NCI-H2081 (cell line): ENCODE measurements around the gene ZSWIM6.

Experiments
- DNase-seq, 2 experiments: peaks; one replicate each; lab custom pipeline; 2025; lab: John Stamatoyannopoulos, UW

ZSWIM6 gene

GRCh38 chr5:61441742-61442141 lies 109.7 kb downstream of the ZSWIM6 start:
- DNase-seq: no peak

DNA sequence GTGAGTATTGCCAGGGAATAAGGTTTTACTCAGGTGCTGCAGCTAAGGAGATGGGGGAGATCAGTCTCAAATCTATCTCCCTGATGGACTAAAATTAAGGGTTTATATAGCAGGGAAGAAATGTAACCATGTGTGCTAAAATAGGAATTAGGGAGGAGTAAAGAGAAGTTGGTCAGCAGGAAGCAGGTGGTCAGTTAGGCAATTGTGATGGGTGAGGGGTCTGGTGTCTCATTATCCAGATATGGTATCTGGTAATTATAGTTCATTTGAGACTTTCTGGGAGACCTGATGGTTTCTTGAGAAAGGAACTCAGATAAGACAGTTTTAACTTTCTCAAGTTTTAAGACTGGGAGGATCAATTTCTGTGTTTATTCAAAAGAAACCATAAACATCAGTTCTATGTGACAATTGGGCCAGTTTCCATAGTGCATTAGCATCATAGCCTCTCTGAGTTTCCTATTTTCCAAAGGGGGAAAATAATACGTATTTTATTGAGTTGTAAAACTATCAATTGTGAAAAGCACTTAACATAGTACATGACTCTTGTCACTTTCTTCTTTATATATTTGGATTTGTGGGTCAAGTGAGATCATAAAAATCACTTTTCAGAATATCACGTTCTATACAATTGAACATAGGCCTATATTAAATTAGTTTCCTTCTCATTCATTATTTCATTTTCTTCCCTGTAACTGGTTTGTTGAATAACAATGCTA lies 115.9 kb downstream of the ZSWIM6 start:
- no peak for DNase-seq

GRCh38 chr5:61449804-61450492 lies 117.9 kb downstream of the ZSWIM6 start:
- no peak for DNase-seq

- DNase-seq: peak in 1 of 2 experiments; percentile 48
Observed at GRCh38 chr5:61450493-61451279, 118.6 kb downstream of the ZSWIM6 start.

DNA sequence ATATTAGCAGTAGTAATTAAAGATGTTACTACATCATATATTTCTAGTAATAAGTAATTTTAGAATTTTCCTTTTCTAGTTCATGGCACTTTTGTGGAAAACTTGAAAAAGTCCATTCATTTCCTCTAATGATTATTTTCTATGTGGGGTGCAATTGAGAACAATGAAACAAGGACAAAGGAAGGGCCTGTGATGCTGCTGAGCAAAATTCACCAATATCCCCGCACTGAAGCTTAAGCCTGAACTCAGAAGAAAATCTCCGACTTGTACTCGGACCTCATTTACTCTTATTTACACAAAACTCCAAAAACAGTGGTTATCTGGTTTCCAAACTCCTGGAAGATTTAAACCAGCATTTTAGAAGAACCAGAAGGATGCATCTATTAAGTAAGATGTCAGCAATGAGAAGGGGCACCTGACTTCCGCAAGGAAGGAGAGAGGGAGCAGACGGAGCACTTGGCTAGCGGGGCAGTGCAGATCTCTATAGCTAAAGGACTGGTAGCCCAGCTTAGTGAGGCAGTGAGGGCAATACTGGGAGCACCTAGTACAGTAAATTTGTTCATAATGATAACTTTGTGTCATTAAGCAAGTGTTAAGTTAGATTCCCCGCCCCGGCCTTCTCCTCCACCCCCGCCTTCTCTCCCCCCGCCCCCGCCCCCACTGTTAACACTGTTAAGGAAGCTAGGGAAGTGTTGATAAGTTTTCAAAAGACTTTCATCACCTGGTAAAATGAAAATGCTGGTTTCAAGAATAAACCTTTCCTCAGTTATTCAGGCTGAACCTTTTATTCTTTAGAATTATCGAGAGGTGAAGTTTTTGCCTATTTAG lies 123.3 kb downstream of the ZSWIM6 start:
- no peak for DNase-seq

GRCh38 chr5:61460471-61460870 lies 128.4 kb downstream of the ZSWIM6 start:
- no peak for DNase-seq

- DNase-seq: no peak
Observed at GRCh38 chr5:61461417-61461816, 129.4 kb downstream of the ZSWIM6 start.

- no peak for DNase-seq
Observed at GRCh38 chr5:61461926-61462325, 129.9 kb downstream of the ZSWIM6 start.

GRCh38 chr5:61463596-61463995 lies 131.5 kb downstream of the ZSWIM6 start:
- DNase-seq: no peak

DNA sequence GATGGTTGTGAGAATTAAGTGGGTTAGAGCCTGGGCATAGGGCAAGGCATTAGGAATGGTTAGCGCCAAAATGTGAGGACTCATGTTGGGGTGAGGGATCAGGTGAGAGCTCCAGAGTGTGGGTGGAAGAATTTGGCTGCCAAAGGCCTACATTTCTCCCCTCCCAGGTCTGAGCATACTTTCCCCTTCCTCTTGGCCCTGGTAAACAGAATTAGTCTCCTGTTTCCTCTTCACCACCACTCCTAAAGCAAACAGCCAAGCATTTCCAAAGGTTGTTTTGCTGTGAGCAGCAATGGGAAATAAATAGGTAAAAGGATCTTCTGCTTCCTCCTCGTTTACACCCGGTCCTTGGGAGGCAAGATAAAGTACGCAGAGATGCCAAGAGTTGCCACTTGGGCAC lies 132.5 kb downstream of the ZSWIM6 start:
- no peak for DNase-seq

DNA sequence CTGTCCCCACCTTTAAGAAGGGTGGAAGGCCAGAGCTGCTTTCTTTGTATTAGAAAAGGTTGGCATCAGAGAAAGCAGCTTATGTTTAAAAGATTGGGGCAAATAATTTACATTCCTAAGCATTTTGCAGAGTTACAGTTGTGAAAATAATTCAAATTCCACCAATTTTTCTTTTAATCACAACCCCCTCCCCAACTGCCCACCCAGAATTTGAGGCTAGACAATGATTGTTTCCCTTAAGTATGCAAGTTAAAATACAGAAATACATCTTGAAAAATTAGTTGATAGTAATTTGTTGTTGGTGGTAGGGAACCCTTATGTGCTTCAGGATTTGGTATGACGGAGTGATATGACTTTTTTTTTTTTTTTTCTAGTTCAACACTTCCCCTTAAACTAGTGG lies 133.0 kb downstream of the ZSWIM6 start:
- no peak for DNase-seq

DNA sequence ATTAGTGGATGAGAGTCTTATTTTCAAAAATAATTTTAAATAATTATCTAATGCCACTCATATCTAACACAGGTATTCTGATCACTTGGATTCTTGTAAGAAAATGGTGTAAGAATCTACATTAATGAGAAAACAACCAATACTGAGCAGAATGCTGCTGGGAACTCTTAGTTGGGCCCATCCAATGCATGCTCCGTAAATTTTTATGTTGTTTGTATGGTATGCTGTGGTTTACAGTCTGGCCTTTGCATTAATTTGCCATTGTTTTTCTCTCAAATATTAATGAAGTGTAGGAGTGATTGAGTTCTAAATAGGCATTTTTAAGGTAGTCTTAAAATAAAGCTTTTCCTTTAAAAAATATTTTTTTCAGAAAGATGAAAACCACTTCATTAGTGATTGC lies 133.4 kb downstream of the ZSWIM6 start:
- no peak for DNase-seq

DNA sequence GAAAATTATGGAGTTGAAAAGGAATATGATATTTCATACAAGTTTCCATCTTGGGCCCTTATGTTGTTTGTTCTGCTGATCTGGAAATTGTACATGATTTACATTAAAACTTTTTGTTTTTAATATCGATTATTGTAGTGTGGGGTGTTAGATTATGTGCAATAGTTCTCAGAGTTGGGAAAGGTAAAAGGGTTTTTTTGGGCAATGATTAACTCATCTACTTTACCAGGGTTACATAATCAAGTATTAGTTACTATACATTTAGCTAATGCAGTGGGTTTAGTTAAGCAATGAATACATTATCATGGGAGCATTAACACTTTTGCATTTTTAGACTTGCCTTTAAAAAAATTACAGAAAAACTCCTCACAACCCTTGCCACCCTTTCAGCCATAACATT lies 134.0 kb downstream of the ZSWIM6 start:
- DNase-seq: no peak

- peak in 1 of 2 experiments; percentile 6 for DNase-seq
Observed at GRCh38 chr5:61467766-61468482, 135.9 kb downstream of the ZSWIM6 start.

DNA sequence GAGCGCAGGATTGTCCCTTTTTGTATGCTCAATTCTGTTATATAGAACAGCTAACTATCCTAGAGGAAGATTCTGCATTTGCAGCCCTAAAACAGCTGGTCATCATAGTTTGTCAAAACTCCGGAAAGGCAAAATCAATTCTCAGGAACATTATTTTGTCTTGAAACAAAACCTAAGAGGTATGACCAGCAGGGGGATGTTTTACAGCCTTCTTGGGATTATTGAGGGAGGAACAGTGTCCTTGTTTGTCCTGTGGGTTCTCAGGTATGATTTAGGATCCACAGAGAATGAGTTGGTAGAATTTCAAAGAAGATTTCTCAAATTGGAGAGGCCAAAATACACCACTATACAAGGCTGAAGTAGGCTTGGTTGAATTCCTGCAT lies 136.4 kb downstream of the ZSWIM6 start:
- DNase-seq: no peak

DNA sequence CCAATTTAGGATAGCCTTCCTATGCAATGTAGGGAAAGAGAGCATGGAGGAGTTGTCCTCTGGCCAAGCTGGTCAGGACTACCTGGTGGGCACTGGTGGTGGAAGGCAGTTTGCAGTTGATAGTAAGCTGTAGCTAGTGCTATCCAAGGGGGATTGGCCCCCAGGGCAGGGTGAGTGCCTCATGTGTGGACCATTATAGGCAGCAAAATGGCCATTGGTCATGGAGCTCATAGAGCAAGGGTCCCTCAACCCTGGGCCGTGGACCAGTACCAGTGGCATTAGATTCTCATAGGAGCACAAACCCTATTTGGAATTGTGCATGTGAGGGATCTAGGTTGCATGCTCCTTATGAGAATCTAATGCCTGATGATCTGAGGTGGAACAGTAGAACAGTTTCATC lies 139.3 kb downstream of the ZSWIM6 start:
- DNase-seq: no peak

DNA sequence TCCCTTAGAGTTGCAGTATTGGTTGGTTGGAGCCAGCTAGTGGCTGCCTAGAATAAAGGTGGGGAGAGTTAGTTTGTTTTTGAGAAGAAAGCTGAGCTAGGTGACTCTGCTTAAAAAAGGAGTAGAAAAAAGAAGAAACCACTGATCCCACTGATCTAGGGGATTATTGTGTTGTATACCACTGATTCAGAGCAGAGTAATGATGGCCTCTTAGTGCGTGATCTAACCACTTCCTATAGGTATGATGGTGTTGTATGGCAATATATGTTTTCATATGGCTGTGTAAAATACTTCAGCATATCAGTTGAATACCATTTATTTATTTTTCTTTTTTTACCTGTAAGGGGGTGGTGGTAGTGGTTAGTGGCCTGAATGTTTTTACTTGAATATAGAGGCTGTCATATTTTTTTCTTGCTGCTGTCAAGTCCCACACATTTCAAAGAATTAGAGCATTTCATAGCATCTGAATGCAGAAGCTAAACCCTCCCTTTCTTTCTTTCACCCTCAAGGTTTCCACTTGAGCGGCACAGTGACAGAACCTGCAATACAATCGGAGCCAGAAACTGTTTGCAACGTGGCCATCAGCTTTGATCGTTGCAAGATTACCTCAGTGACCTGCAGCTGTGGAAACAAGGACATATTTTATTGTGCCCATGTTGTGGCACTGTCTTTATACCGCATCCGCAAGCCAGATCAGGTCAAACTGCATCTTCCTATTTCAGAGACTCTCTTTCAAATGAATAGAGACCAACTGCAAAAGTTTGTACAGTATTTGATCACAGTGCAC lies 140.3 kb downstream of the ZSWIM6 start:
- no peak for DNase-seq

DNA sequence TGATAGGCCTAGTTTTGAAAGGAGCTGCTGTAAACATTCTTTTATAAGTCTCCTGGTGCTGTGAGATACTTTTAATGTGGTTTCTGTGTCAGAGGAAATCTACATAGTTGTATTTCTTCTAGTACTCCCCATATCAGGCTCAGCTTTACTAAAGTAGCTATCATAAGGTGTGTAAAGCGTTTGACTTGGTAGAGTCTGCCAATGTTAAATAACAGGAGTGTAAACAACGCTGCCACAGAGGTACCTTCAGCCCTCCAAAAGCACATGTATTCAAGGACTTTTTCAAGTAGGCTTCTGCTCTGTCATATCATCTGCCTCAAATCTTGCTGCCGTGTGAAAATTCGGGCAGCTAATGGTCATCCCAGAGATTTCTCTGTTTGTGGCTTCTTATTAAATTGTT lies 142.7 kb downstream of the ZSWIM6 start:
- no peak for DNase-seq

- peak in 1 of 2 experiments; percentile 36 for DNase-seq
Observed at GRCh38 chr5:61477788-61478187, 145.7 kb downstream of the ZSWIM6 start.

- peak; percentile 7 to 46 for DNase-seq
Observed at GRCh38 chr5:61479850-61480614, 148.0 kb downstream of the ZSWIM6 start.
